Putamen (tissue), 1 donor: Measurements from ENCODE around the gene NBPF3.
"Not testable (repeated sequence)": the region's sequence is repeated elsewhere in the genome, so short reads cannot be mapped to it uniquely, and the experiment has no call there.

Experiments
- DNase-seq: peaks from one replicate; pipeline ENCODE4 v3.0.0-alpha.2; 2016; ENCODE audit warnings: low spot score

Gene NBPF3, protein sequence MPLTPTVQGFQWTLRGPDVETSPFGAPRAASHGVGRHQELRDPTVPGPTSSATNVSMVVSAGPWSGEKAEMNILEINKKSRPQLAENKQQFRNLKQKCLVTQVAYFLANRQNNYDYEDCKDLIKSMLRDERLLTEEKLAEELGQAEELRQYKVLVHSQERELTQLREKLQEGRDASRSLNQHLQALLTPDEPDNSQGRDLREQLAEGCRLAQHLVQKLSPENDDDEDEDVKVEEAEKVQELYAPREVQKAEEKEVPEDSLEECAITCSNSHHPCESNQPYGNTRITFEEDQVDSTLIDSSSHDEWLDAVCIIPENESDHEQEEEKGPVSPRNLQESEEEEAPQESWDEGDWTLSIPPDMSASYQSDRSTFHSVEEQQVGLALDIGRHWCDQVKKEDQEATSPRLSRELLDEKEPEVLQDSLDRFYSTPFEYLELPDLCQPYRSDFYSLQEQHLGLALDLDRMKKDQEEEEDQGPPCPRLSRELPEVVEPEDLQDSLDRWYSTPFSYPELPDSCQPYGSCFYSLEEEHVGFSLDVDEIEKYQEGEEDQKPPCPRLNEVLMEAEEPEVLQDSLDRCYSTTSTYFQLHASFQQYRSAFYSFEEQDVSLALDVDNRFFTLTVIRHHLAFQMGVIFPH

DNA sequence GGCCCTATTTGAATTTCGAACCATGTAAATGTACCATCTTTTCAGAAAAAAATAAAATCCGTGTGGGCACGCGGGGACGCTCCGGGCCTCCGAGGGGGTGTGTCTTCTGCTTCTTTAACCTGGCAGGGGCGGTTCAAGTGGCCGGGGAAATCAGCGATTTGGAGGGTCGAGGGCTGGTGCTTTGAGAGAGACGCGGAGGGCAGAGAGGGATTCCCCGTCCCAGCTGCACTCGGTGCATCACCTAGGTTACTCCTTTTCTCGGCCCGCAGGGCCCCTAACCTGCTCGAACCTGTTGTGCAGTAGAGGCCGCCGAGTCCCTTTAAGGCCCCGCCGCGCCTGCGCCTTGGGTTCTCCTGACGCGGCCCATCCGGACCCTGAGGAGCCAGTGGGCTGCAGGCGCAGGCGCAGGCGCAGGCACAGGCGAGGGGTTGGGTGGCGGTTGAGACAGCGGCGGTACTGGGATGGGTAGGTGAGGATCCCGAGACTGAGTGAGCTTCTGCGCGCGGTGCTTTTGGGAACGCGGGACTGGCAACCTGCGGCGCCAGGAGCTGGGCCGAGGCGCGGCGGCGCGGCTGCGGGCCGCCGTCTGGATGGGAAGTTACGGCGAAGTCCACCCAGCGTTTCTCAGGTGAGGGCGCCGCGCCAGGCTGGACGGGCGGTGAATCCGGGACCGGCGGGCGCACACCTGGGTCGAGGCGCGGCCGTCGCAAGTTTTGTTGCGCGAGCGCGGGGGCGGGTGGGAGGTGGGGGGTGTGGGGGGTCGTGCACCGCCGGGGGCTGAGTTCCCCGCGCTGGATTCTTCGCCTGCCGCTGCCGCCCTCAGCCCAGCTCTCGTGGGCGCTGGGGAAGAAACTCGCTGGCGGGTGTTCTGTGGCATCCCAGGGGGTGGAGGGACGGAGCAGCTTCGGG lies at the start of gene NBPF3:
NBPF3 (plus strand) TSS at position 417 of the 909 bp plus-strand sequence. CDS start 4,950 bp downstream, outside the sequence.
- peak; percentile 90 for DNase-seq

DNA sequence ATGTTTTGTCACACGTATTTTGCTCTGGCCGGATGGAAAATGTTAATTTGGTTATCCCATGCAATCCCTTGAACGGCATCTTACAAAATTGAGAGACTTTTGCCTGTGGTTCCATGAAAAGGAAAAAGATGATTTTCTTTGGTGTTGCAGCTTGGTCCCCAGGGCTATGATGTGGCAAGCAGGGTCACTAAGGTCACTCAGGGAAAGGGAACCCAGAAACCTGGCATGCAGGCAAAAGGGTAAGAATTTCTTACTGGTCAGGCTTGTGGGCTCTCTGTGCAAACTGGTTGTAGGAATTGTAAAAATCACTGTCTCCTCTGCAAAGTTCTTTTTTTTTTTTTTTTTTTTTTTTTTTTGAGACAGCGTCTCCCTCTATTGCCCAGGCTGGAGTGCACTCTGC lies 48.4 kb upstream of the NBPF3 start:
- DNase-seq, result no peak

DNA sequence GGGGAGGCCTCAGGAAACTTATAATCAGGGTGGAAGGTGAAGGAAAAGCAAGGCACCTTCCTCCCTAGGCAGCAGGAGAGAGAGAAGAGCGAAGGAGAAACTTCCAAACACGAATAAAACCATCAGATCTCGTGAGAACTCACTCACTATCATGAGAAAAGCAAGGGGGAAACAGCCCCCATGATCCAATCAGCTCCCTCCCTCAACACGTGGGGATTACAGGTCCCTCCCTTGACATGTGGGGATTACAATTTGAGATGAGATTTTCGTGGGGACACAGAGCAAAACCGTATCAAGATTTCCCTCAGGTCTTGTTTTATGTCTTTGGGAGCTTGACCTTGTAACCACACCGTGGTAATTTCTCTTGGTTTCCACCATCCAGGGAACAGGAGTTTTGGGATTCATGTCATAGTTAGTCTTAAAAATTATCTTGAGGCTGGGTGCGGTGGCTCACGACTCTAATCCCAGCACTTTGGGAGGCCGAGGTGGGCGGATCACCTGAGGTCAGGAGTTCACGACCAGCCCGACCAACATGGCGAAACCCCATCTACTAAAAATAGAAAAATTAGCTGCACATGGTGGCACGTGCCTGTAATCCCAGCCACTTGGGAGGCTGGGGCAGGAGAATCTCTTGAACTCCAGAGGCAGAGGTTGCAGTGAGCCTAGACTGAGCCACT lies 47.2 kb upstream of the NBPF3 start:
- no peak for DNase-seq

DNA sequence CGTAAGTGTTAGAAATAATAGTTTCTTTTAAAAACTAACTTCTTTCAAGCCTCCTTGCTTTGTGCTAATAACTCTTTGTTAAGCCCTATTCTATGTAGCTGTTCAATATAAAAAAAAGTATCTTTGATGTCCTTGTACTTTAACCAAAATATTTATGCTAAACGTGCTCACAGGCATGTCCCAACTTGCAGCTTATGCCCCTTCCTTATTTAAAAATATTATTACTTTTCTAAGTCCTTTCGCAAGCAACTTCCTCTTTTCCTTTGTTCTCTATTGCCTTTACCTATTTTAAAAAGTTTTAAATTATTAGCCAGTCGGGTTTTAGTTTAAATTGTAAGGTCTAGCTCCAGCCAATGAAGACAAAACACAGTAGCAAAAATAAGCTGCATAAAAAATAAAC lies 43.4 kb upstream of the NBPF3 start:
- DNase-seq, result no peak

DNA sequence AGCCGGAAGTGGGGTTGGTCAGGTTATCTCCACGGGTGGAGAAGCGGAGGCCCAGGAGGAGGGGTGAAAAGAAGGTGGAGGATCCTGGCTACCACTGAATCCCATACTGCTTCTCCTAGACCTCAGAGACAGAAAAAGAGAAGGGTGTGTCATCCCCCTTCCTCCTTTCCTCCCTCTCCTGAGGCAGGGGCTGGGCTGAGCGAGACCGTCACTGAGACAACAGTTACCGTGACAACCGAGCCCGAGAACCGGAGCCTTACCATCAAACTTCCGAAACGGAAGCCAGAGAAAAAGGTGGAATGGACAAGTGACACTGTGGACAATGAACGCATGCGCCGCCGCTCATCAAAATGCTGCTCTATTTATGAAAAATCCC lies 42.1 kb upstream of the NBPF3 start:
- DNase-seq, result no peak

DNA sequence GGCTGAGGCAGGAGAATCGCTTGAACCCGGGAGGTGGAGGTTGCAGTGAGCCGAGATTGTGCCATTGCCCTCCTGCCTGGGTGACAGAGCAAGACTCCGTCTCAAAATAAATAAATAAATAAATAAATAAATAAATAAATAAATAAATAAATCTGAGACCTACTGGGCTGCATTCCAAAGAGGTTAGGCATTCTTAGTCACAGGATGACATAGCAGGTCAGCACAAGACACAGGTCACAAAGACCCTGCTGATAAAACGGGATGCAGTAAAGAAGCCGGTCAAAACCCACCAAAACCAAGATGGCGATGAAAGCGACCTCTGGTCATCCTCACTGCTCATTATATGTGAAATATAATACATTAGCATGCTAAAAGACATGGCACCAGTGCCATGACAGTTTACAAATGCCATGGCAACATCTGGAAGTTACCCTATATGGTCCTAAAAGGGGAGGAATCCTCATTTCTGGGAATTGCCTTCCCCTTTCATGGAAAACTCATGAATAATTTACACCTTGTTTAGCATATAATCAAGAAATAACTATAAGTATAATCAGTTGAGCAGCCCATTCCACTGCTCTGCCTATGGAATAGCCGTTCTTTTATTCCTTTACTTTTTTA lies 38.1 kb upstream of the NBPF3 start:
- DNase-seq, result not testable (repeated sequence)

DNA sequence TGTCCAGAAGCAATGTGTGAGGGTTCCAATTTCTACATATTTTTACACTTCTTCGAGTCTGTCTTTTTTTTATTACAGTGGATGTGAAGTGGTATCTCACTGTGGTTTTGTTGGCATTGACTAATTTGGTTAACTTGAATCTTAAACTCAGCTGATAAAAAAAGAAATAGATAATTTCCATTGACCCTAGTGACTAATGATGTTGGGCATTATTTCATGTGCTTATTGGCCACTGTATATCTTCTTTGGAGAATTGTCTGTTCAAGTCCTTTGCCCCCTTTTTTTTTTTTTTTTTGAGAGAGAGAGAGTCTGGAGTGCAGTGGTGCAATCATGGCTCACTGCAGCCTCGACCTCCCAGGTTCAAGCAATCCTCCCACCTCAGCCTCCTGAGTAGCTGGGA lies 33.3 kb upstream of the NBPF3 start:
- DNase-seq, result no peak

DNA sequence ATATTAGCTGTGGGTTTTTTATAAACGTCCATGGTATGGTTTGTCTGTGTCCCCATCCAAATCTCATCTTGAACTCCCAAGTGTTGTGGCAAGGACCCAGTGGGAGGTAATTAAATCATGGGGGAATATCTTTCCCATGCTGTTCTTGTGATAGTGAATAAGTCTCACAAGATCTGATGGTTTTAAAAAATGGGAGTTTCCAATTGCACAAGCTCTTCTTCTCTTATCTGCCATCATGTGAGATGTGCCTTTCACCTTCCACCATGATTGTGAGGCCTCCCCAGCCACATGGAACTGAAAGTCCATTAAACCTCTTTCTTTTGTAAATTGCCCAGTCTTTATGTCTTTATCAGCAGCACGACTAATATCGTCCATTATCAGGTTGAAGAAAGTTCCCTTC lies 30.0 kb upstream of the NBPF3 start:
- not testable (repeated sequence) for DNase-seq

DNA sequence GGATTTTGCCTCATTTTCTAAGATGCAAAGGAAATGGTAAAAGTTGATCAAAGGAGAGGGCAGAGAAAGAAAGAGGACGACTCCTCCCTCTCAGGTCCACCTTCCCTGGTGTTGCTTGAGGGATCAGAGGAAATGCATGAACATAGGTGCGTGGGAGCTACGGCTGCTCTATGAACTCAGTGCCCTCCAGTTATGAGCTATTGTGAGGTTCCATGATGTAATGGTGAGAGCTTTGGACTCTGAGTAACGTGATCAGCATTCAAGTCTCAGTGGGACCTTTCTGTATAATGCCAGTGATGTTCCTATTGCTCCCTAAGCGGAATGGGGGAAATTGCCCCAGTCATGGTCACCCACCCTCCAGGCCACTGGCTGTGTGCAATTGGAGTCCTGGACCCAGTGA lies 25.9 kb upstream of the NBPF3 start:
- DNase-seq, result no peak

DNA sequence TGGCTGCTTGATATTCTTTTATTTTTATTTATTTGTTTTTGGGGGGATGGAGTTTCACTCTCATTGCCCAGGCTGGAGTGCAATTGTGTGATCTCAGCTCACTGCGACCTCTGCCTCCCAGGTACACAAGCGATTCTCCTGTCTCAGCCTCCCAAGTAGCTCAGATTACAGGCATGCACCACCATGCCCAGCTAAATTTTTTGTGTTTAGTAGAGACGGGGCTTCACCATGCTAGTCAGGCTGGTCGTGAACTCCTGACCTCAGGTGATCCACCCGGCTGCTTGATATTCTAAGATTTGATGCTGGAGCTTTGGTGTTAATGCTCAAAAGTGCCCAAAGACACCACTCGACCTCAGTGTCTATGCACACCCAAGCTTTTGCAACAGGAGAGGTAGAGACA lies 19.6 kb upstream of the NBPF3 start:
- not testable (repeated sequence) for DNase-seq

DNA sequence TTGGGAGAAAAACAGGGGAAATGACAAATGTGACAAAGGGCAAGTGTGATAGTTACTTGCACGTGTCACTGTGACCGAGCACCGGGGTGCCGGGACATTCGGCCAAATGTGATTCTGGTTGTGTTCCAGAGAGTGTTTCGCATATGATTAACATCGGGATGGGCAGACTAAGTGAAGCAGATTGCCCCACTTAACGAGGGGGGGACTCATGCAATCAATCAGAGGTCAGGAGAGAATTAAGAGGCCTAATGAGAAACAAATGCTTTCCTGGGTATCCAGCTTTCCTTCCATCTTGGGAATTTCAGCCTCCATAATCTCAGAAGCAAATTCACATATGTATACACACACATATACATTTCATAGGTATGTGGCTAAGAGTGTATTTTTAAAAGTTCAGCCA lies 18.6 kb upstream of the NBPF3 start:
- DNase-seq, result not testable (repeated sequence)

DNA sequence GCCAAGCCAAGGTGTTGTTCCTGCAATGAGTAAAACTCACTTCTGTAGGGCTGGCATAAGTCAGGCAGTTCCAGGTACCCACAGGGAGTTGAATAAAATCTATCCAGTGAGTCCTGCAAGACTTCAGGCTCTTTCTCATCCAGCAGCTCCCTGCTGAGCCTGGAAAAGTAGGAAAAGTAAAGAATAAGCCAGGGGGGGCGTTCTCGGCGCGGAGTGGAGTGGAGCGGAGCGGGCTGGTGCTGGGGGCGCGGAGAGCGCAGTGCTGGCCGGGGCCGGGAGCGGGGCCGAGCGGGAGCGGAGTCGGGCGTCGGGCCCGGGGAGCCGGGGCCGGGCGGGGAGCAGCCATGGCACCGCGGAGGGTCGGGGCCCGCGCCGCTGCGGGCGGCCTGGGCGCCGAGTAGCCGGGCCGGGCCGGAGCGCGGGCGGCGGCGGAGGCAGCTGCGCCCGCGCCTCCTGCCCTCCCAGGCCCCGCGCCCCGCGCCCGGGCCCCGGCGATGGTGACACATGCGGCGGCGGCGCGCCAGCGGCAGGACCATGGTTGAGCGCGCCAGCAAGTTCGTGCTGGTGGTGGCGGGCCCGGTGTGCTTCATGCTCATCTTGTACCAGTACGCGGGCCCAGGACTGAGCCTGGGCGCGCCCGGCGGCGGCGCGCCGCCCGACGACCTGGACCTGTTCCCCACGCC lies 12.0 kb upstream of the NBPF3 start:
- DNase-seq, result not testable (repeated sequence)

DNA sequence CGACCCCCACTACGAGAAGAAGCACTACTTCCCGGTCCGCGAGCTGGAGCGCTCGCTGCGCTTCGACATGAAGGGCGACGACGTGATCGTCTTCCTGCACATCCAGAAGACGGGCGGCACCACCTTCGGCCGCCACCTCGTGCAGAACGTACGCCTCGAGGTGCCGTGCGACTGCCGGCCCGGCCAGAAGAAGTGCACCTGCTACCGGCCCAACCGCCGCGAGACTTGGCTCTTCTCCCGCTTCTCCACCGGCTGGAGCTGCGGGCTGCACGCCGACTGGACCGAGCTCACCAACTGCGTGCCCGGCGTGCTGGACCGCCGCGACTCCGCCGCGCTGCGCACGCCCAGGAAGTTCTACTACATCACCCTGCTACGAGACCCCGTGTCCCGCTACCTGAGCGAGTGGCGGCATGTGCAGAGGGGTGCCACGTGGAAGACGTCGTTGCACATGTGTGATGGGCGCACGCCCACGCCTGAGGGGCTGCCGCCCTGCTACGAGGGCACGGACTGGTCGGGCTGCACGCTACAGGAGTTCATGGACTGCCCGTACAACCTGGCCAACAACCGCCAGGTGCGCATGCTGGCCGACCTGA lies 11.4 kb upstream of the NBPF3 start:
- DNase-seq, result not testable (repeated sequence)

DNA sequence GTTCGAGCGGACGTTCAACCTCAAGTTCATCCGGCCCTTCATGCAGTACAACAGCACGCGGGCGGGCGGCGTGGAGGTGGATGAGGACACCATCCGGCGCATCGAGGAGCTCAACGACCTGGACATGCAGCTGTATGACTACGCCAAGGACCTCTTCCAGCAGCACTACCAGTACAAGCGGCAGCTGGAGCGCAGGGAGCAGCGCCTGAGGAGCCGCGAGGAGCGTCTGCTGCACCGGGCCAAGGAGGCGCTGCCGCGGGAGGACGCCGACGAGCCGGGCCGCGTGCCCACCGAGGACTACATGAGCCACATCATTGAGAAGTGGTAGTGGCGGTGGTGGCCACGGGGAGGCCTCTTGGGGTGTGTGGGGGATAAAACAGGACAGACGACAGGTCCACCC lies 10.7 kb upstream of the NBPF3 start:
- not testable (repeated sequence) for DNase-seq

DNA sequence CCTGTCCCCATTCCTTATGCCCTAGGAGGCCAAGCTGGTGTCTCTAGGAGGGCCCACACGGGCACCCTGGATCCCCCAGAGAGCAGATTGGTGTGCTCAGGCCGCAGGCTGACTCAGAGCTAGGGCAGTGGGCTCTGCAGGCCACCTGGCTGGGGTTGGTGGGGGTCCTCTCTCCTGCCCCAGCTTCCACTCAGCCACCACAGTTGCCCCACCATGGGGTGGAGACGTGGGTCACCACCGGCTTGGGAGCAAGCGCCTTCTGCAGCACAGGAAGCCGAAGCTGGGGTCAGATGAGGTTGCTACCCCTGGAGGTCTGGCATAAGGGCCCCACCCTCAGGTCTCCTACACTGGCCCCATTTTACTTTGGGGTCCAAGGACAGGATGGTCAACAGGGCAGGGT lies 9.1 kb upstream of the NBPF3 start:
- DNase-seq, result not testable (repeated sequence)

DNA sequence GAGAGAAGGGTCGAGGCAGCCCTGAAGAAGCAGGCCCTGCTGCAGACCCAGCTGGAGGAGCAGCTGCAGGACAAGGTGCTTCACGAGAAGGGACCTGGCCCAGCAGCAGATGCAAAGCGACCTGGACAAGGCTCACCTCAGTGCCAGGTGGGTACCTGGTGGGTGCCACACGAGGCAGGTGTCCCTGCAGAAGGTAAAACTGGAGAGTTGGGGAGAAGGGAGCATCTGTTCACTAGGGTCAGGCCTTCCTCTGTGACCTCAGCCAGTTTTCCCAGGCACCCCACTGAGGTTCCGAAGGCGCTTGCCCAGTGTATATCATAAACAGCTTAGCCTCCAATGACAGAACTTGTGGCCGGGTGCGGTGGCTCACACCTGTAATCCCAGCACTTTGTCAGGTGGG lies 5.5 kb upstream of the NBPF3 start:
- no peak for DNase-seq

DNA sequence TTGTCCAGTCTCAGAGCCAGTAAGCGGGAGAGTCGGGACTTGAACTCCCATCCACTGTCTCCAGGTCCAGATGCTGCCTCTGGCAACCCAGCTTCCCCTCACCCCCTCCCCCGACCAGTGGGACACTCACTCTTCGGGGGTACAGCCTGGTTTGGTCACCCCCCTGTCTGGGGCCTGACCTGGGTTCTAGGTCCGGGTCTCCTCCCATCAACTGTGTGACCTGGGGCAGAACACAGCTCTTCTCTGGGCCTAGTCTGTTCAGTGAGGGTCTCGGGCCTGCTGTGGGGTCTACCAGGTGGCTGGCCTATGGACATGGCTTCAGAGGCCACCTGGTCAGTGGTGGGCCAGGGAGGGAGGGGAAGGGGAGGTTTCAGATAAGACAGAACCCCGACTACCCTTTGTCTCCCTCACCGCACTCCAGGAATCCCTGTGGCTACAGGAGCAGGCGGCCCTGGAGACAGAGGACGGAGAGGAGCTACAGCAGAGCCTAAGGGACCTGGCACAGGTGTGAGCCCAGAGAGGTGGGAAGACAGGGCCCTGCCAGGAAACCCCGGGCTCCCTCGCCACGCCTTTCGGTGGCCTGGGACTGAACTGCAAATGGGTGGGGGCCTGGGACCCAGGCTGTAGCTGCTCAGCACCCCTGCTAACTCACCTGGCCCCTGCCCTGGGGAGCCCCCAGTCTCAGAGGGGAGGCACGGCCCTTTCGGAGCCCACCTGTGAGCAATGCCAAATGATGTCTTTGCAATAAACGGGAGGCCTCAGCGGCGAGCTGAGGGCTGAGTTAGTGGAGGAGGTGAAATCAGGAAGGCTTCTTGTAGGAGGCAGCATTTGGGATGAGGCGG lies 4.1 kb upstream of the NBPF3 start:
- no peak for DNase-seq

DNA sequence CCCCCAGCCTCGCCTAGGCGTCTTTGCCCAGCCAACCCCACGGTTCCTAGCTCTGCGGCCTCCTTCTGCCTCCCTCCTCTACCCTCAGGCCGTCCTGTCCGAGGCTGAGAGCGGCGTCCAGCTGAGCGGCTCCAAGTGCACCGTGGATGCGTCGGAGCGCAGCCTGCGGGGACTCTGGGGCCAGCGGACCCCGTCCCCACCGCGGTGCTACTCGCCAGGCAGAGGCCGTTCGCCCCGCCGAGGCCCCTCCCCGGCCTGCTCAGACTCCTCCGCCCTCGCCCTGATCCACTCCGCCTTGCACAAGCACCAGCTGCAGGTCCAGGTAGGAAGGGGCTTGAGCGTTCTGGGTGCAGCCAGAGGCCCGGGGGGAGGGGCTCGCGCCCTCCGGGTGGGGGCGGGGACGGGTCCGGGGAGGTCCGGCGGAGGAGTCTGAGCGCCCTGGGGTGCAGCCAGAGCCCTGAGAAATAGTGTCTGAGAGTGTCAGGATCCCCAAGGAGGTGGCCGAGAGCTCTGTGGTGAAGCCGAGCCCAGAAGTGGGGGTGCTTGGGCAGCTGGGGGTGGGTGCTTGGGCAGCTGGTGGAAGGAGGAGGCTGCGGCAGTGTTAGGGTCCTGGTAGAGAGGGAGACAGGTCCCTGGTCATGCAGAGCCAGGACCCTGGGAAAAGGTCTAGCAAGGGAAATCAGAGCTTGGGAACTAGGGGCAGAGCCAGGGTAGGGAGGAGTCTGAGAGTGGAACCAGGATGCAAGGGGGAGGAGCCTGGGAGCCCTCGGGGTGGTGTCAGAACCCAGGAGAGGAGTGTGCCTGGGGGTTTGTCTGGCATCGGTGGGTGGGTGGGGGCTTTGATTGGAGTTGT lies 3.2 kb upstream of the NBPF3 start:
- no peak for DNase-seq

DNA sequence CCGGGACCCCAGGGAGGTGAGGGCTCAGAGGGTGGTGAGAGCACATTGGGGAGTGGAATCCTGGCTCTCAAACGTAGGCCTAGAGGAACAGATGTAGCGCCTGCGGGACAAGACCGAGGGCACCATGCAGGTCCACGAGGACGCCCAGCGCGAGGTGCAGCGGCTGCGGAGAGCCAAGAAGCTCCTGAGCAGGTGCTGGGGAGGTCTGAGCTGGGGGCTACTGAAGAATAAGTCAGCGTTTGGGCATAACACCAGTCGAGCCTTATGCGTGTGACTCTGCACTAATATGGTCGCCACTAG lies 2.6 kb upstream of the NBPF3 start:
- DNase-seq, result no peak
